ENCODE measurements around the gene PEAK1. TPM values are rescaled to one million over a fixed set of nuclear protein-coding genes. Genes with fewer than 3 reads are reported as not detected.
A peak's percentile ranks its signal among the peaks of the same experiment; 100 is the strongest.
"Not testable (repeated sequence)": the region's sequence is repeated elsewhere in the genome, so short reads cannot be mapped to it uniquely, and the experiment has no call there.

Gene PEAK1
- polyA plus RNA-seq, 1 experiment: 52.1 TPM

DNA sequence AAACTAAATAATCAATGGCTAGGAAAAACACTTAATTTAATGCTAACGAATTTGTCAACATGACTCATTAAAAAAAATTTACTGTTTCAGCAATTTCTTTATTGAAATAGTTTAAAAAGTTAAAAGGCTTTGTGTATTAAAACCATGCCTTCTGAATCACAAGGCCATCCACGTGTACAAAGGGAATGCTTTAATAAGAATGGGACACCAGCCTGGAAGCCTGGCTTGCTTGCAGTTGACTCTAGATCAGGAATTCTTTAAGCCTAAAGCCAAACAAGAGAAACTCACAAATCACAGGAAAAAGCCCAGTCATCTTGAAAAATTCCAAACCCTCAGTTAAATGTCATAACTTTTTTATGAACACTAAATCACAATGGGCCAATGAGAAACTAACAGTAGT, 137.6 kb downstream of the PEAK1 start:
- CTCF ChIA-PET: interaction anchor here (1.1 to 1.3 kb wide), 2 partner anchors 17 to 163 kb away, joined by 3 read pairs; no protein-coding TSS in a partner anchor
- POLR2A ChIA-PET: interaction anchor here (0.7 kb wide), 1 partner anchor 34 kb away, joined by 3 read pairs; no protein-coding TSS in a partner anchor
- Histone ChIP-seq H3K27me3 (ENCODE audit: control insufficient read depth, insufficient read depth, low read length) (no peaks in the 10 kb centered on the region), H3K27ac (ENCODE audit: low read depth, low read length) (peak overlapping the region; percentile 33), H3K9me3 (ENCODE audit: control insufficient read depth, insufficient read depth, low read length) (no peaks in the 10 kb centered on the region), H3K4me3 (ENCODE audit: low read depth, low read length) (no peak overlapping the region)
- TF ChIP-seq, protein P1, sequence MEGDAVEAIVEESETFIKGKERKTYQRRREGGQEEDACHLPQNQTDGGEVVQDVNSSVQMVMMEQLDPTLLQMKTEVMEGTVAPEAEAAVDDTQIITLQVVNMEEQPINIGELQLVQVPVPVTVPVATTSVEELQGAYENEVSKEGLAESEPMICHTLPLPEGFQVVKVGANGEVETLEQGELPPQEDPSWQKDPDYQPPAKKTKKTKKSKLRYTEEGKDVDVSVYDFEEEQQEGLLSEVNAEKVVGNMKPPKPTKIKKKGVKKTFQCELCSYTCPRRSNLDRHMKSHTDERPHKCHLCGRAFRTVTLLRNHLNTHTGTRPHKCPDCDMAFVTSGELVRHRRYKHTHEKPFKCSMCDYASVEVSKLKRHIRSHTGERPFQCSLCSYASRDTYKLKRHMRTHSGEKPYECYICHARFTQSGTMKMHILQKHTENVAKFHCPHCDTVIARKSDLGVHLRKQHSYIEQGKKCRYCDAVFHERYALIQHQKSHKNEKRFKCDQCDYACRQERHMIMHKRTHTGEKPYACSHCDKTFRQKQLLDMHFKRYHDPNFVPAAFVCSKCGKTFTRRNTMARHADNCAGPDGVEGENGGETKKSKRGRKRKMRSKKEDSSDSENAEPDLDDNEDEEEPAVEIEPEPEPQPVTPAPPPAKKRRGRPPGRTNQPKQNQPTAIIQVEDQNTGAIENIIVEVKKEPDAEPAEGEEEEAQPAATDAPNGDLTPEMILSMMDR (IDR thresholded peaks at IDR 0.05; ENCODE audit: low read depth, low read length): no peak
- DNase-seq (ENCODE audit: low read depth, low spot score): peak; percentile 41

DNA sequence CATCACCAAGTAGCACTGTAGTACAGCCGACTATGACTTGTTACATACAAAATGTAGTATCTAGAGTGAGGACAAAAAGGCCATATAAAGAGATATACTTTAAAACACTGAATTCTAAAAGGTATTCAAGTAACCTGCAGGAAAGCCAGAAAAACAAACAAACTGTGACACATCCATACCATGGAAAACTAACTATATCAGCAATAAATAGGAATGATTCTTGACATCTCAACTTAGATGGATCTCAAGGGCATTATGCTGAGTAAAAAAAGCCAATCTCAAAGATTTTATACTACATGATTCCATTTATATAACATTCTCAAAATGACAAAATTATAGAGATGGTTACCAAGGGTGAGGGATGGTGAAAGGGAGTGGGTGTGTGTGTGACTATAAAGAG, 143.0 kb downstream of the PEAK1 start:
- TF ChIP-seq, protein P1 (IDR thresholded peaks at IDR 0.05; ENCODE audit: low read depth, low read length): no peak
- Histone ChIP-seq H3K27ac (ENCODE audit: low read depth, low read length) (no peak overlapping the region), H3K4me3 (ENCODE audit: low read depth, low read length) (no peak overlapping the region), H3K27me3 (ENCODE audit: control insufficient read depth, insufficient read depth, low read length) (no peaks in the 10 kb centered on the region), H3K9me3 (ENCODE audit: control insufficient read depth, insufficient read depth, low read length) (no peaks in the 10 kb centered on the region)
- POLR2A ChIA-PET: no interaction called here
- no peak for DNase-seq (ENCODE audit: low read depth, low spot score)
- CTCF ChIA-PET: no interaction called here

DNA sequence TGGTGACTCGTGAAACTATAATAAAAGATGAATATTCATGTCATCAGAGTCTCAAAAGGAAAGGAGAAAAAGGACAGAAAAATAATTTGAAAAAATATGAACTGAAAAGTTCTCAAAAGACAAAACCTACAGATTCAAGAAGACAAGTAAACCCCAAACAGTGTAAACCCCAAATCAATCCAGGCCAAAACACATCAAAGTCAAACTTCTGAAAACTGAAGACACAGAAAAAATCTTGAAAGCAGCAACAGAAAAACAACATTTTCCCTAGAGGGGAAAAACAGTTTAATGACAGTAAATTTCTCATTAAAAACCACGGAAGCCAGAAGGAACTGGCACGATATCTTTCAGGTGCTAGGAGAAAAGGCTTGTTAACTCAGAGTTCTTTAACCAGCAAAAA, 143.8 kb downstream of the PEAK1 start:
- TF ChIP-seq, protein P1 (IDR thresholded peaks at IDR 0.05; ENCODE audit: low read depth, low read length): no peak
- Histone ChIP-seq H3K9me3 (ENCODE audit: control insufficient read depth, insufficient read depth, low read length) (no peaks in the 10 kb centered on the region), H3K4me3 (ENCODE audit: low read depth, low read length) (no peak overlapping the region), H3K27ac (ENCODE audit: low read depth, low read length) (no peak overlapping the region), H3K27me3 (ENCODE audit: control insufficient read depth, insufficient read depth, low read length) (no peaks in the 10 kb centered on the region)
- POLR2A ChIA-PET: no interaction called here
- CTCF ChIA-PET: no interaction called here
- no peak for DNase-seq (ENCODE audit: low read depth, low spot score)

DNA sequence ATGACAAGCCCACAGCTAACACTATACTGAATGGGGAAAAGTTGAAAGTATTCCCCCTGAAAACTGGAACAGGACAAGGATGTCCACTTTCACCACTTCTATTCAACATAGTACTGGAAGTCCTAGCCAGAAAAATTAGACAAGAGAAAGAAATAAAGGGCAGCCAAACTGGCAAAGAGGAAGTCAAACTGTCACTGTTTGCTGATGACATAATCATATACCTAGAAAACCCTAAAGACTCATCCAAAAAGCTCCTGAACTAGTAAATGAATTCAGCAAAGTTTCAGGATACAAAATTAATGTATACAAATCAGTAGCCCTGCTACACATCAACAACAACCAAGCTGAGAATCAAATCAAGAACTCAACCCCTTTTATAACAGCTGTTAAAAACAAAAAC, 146.8 kb downstream of the PEAK1 start:
- POLR2A ChIA-PET; H3K27me3 ChIP-seq (ENCODE audit: control insufficient read depth, insufficient read depth, low read length); DNase-seq (ENCODE audit: low read depth, low spot score); CTCF ChIA-PET; H3K27ac ChIP-seq (ENCODE audit: low read depth, low read length); H3K9me3 ChIP-seq (ENCODE audit: control insufficient read depth, insufficient read depth, low read length); H3K4me3 ChIP-seq (ENCODE audit: low read depth, low read length): not testable (repeated sequence)

DNA sequence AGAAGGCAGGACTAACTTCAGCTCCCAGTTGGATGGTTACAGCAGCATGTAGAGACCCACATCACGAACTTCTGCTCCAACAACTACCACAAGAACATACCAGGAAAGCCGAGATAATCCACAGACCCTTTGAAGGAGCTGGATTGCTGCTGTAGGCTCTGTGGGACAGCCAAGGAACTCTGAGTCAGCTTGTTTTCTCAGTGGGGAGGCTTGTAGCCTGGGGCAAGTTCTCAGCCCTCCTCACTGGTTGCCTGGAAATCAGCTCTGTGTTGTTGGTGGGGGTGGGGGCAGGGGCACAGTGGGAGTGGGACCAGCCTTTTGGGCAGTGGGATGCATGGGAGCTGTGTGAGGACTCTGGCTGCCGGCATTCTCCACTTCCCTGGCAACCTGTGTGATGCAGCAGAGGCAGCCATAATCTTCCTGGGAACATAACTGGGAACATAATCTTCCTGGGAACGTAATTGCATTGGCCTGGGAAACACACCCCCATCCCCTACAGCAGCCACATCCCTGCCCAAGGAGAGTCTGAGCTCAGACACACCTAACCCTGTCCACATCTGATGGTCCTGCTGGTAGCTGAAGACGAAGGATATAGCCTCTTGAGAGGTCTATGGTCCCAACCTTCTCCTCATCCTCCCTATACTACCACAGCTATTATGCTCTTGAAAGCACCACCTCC, 153.1 kb downstream of the PEAK1 start:
- TF ChIP-seq, protein P1 (IDR thresholded peaks at IDR 0.05; ENCODE audit: low read depth, low read length): no peak
- H3K4me3 ChIP-seq (ENCODE audit: low read depth, low read length): no peak overlapping the region
- ChIA-PET CTCF (interaction anchor here (0.6 kb wide), 1 partner anchor 14 kb away, joined by 4 read pairs; no protein-coding TSS in a partner anchor), POLR2A (no interaction called here)
- no peaks in the 10 kb centered on the region for H3K27me3 ChIP-seq (ENCODE audit: control insufficient read depth, insufficient read depth, low read length)
- H3K27ac ChIP-seq (ENCODE audit: low read depth, low read length): no peak overlapping the region
- no peak for DNase-seq (ENCODE audit: low read depth, low spot score)
- no peaks in the 10 kb centered on the region for H3K9me3 ChIP-seq (ENCODE audit: control insufficient read depth, insufficient read depth, low read length)

All from AG04450 (cell line).